Measurements from ENCODE around the gene ZFYVE19. TPM values are rescaled to one million over a fixed set of nuclear protein-coding genes. Genes with fewer than 3 reads are reported as not detected.

The ZFYVE19 gene
- polyA plus RNA-seq, 2 donors = 22.5 to 45.5 TPM

GRCh38 chr15:40767838-40768500, 38.9 kb upstream of the ZFYVE19 start:
- no peaks in the 10 kb centered on the region for H3K9me3 ChIP-seq (ENCODE audit: control insufficient read depth in 2 of 2, insufficient read depth in 1 of 2, low read depth in 1 of 2, low read length in 1 of 2)
- whole genome bisulfite sequencing, 2 donors = 83 to 85% methylated on average over 29 of the region's 29 CpGs
- H3K4me1 ChIP-seq (ENCODE audit: control insufficient read depth in 2 of 2, insufficient read depth in 2 of 2, low read length in 1 of 2) = peaks cover 14 to 63% of the 10 kb centered on the region in 2 donors
- no peaks in the 10 kb centered on the region for H3K27me3 ChIP-seq (ENCODE audit: control insufficient read depth in 1 of 2, insufficient read depth in 2 of 2, low read length in 2 of 2)
- peak overlapping the region; percentile 98 for H3K27ac ChIP-seq (ENCODE audit: low read depth in 2 of 2, low read length in 1 of 2)
- H3K4me3 ChIP-seq (ENCODE audit: low read depth in 1 of 2, low read length in 2 of 2) = peak overlapping the region in 1 of 2 donors; percentile 17
- H3K36me3 ChIP-seq (ENCODE audit: control insufficient read depth in 2 of 2, insufficient read depth in 2 of 2, low read length in 1 of 2) = peaks cover 4 to 26% of the 10 kb centered on the region in 2 donors

- peaks cover 0 to 2% of the 10 kb centered on the region in 2 donors for H3K9me3 ChIP-seq (ENCODE audit: control insufficient read depth in 2 of 2, insufficient read depth in 1 of 2, low read depth in 1 of 2, low read length in 1 of 2)
- H3K27ac ChIP-seq (ENCODE audit: low read depth in 2 of 2, low read length in 1 of 2) = peak overlapping the region; percentile 98
- H3K27me3 ChIP-seq (ENCODE audit: control insufficient read depth in 1 of 2, insufficient read depth in 2 of 2, low read length in 2 of 2) = no peaks in the 10 kb centered on the region
- peaks cover 8 to 32% of the 10 kb centered on the region in 2 donors for H3K36me3 ChIP-seq (ENCODE audit: control insufficient read depth in 2 of 2, insufficient read depth in 2 of 2, low read length in 1 of 2)
- 42 to 45% methylated on average over 21 of the region's 21 CpGs for WGBS, 2 donors
- H3K4me3 ChIP-seq (ENCODE audit: low read depth in 1 of 2, low read length in 2 of 2) = peak overlapping the region; percentile 2 to 17
- peaks cover 12 to 57% of the 10 kb centered on the region in 2 donors for H3K4me1 ChIP-seq (ENCODE audit: control insufficient read depth in 2 of 2, insufficient read depth in 2 of 2, low read length in 1 of 2)
These were observed 38.2 kb upstream of the ZFYVE19 start for GRCh38 chr15:40768521-40769273.

GRCh38 chr15:40769274-40770146, 37.4 kb upstream of the ZFYVE19 start, which contains the start of gene C15orf62:
Gene C15orf62, plus strand, starts transcription at chr15:40769980. Its CDS starts 516 bp downstream, at chr15:40770496.
- peaks cover 0 to 2% of the 10 kb centered on the region in 2 donors for H3K9me3 ChIP-seq (ENCODE audit: control insufficient read depth in 2 of 2, insufficient read depth in 1 of 2, low read depth in 1 of 2, low read length in 1 of 2)
- H3K27ac ChIP-seq (ENCODE audit: low read depth in 2 of 2, low read length in 1 of 2) = peak within 1 kb of the TSS; percentile 98
- no peaks in the 10 kb centered on the region for H3K27me3 ChIP-seq (ENCODE audit: control insufficient read depth in 1 of 2, insufficient read depth in 2 of 2, low read length in 2 of 2)
- H3K4me3 ChIP-seq (ENCODE audit: low read depth in 1 of 2, low read length in 2 of 2) = peak within 1 kb of the TSS; percentile 53 to 55
- H3K36me3 ChIP-seq (ENCODE audit: control insufficient read depth in 2 of 2, insufficient read depth in 2 of 2, low read length in 1 of 2) = peaks cover 14 to 40% of the 10 kb centered on the region in 2 donors
- 32 to 39% methylated on average over 28 of the region's 28 CpGs for WGBS, 2 donors
- peaks cover 6 to 57% of the 10 kb centered on the region in 2 donors for H3K4me1 ChIP-seq (ENCODE audit: control insufficient read depth in 2 of 2, insufficient read depth in 2 of 2, low read length in 1 of 2)

GRCh38 chr15:40770147-40770721, 36.7 kb upstream of the ZFYVE19 start:
- Histone ChIP-seq H3K27me3 (ENCODE audit: control insufficient read depth in 1 of 2, insufficient read depth in 2 of 2, low read length in 2 of 2) (no peaks in the 10 kb centered on the region), H3K9me3 (ENCODE audit: control insufficient read depth in 2 of 2, insufficient read depth in 1 of 2, low read depth in 1 of 2, low read length in 1 of 2) (peaks cover 0 to 2% of the 10 kb centered on the region in 2 donors), H3K4me1 (ENCODE audit: control insufficient read depth in 2 of 2, insufficient read depth in 2 of 2, low read length in 1 of 2) (peaks cover 6 to 57% of the 10 kb centered on the region in 2 donors), H3K27ac (ENCODE audit: low read depth in 2 of 2, low read length in 1 of 2) (peak overlapping the region; percentile 98), H3K4me3 (ENCODE audit: low read depth in 1 of 2, low read length in 2 of 2) (peak overlapping the region; percentile 53 to 55), H3K36me3 (ENCODE audit: control insufficient read depth in 2 of 2, insufficient read depth in 2 of 2, low read length in 1 of 2) (peaks cover 14 to 47% of the 10 kb centered on the region in 2 donors)
- 60 to 62% methylated on average over 17 of the region's 17 CpGs for WGBS, 2 donors

- Histone ChIP-seq H3K27me3 (ENCODE audit: control insufficient read depth in 1 of 2, insufficient read depth in 2 of 2, low read length in 2 of 2) (no peaks in the 10 kb centered on the region), H3K27ac (ENCODE audit: low read depth in 2 of 2, low read length in 1 of 2) (peak overlapping the region; percentile 98), H3K4me1 (ENCODE audit: control insufficient read depth in 2 of 2, insufficient read depth in 2 of 2, low read length in 1 of 2) (peaks cover 6 to 49% of the 10 kb centered on the region in 2 donors), H3K9me3 (ENCODE audit: control insufficient read depth in 2 of 2, insufficient read depth in 1 of 2, low read depth in 1 of 2, low read length in 1 of 2) (peaks cover 0 to 2% of the 10 kb centered on the region in 2 donors), H3K36me3 (ENCODE audit: control insufficient read depth in 2 of 2, insufficient read depth in 2 of 2, low read length in 1 of 2) (peaks cover 14 to 47% of the 10 kb centered on the region in 2 donors), H3K4me3 (ENCODE audit: low read depth in 1 of 2, low read length in 2 of 2) (peak overlapping the region; percentile 53 to 55)
- 92 to 93% methylated on average over 5 of the region's 5 CpGs for WGBS, 2 donors
These were observed 35.6 kb upstream of the ZFYVE19 start for GRCh38 chr15:40771242-40771641.

GRCh38 chr15:40772014-40772413, 34.9 kb upstream of the ZFYVE19 start:
- Histone ChIP-seq H3K27ac (ENCODE audit: low read depth in 2 of 2, low read length in 1 of 2) (peak overlapping the region in 1 of 2 donors; percentile 45), H3K36me3 (ENCODE audit: control insufficient read depth in 2 of 2, insufficient read depth in 2 of 2, low read length in 1 of 2) (peaks cover 14 to 47% of the 10 kb centered on the region in 2 donors), H3K4me1 (ENCODE audit: control insufficient read depth in 2 of 2, insufficient read depth in 2 of 2, low read length in 1 of 2) (peaks cover 6 to 46% of the 10 kb centered on the region in 2 donors), H3K4me3 (ENCODE audit: low read depth in 1 of 2, low read length in 2 of 2) (peak overlapping the region; percentile 12 to 55), H3K9me3 (ENCODE audit: control insufficient read depth in 2 of 2, insufficient read depth in 1 of 2, low read depth in 1 of 2, low read length in 1 of 2) (peaks cover 0 to 2% of the 10 kb centered on the region in 2 donors), H3K27me3 (ENCODE audit: control insufficient read depth in 1 of 2, insufficient read depth in 2 of 2, low read length in 2 of 2) (no peaks in the 10 kb centered on the region)
- WGBS, 2 donors = 58 to 74% methylated on average over 13 of the region's 13 CpGs

- Histone ChIP-seq H3K36me3 (ENCODE audit: control insufficient read depth in 2 of 2, insufficient read depth in 2 of 2, low read length in 1 of 2) (peaks cover 14 to 37% of the 10 kb centered on the region in 2 donors), H3K27ac (ENCODE audit: low read depth in 2 of 2, low read length in 1 of 2) (peak overlapping the region in 1 of 2 donors; percentile 18)
- WGBS, 2 donors = 89 to 91% methylated on average over 8 of the region's 8 CpGs
These were observed 33.4 kb upstream of the ZFYVE19 start for GRCh38 chr15:40773496-40773895.

GRCh38 chr15:40773902-40774301, 33.0 kb upstream of the ZFYVE19 start:
- WGBS, 2 donors = 95% methylated on average over 6 of the region's 6 CpGs
- Histone ChIP-seq H3K4me3 (ENCODE audit: low read depth in 1 of 2, low read length in 2 of 2) (no peak overlapping the region), H3K9me3 (ENCODE audit: control insufficient read depth in 2 of 2, insufficient read depth in 1 of 2, low read depth in 1 of 2, low read length in 1 of 2) (peaks cover 0 to 2% of the 10 kb centered on the region in 2 donors), H3K4me1 (ENCODE audit: control insufficient read depth in 2 of 2, insufficient read depth in 2 of 2, low read length in 1 of 2) (peaks cover 3 to 29% of the 10 kb centered on the region in 2 donors), H3K36me3 (ENCODE audit: control insufficient read depth in 2 of 2, insufficient read depth in 2 of 2, low read length in 1 of 2) (peaks cover 14 to 38% of the 10 kb centered on the region in 2 donors), H3K27ac (ENCODE audit: low read depth in 2 of 2, low read length in 1 of 2) (peak overlapping the region in 1 of 2 donors; percentile 24), H3K27me3 (ENCODE audit: control insufficient read depth in 1 of 2, insufficient read depth in 2 of 2, low read length in 2 of 2) (no peaks in the 10 kb centered on the region)

More at GRCh38 chr15:40773496-40773895, 33.4 kb upstream of the ZFYVE19 start:
- Histone ChIP-seq H3K4me3 (ENCODE audit: low read depth in 1 of 2, low read length in 2 of 2) (no peak overlapping the region), H3K27me3 (ENCODE audit: control insufficient read depth in 1 of 2, insufficient read depth in 2 of 2, low read length in 2 of 2) (no peaks in the 10 kb centered on the region), H3K9me3 (ENCODE audit: control insufficient read depth in 2 of 2, insufficient read depth in 1 of 2, low read depth in 1 of 2, low read length in 1 of 2) (peaks cover 0 to 2% of the 10 kb centered on the region in 2 donors), H3K4me1 (ENCODE audit: control insufficient read depth in 2 of 2, insufficient read depth in 2 of 2, low read length in 1 of 2) (peaks cover 3 to 33% of the 10 kb centered on the region in 2 donors)
